Transverse colon (tissue), 4 donors: ENCODE data around the gene MBTPS2. TPM values are rescaled to one million over a fixed set of nuclear protein-coding genes. Genes with fewer than 3 reads are reported as not detected.

Experiments used
- DNase-seq: peaks from one replicate; pipeline ENCODE4 v3.0.0-alpha.2; 2019
- H3K27ac ChIP-seq, 4 donors: fragments of 200-600 bp; sonication (generic); 2 replicates each; pipeline ENCODE4 v1.5.1; 2016 to 2018; ENCODE audit warnings: inconsistent platforms in 4 of 4
- H3K27me3 ChIP-seq: fragments of 200-600 bp; sonication (generic); 2 replicates; pipeline ENCODE4 v1.5.1; 2017; ENCODE audit warnings: inconsistent platforms
- H3K36me3 ChIP-seq, 4 donors: fragments of 200-600 bp; sonication (generic); 2 replicates each; pipeline ENCODE4 v1.5.1; 2017 to 2019; ENCODE audit warnings: inconsistent platforms in 4 of 4
- H3K4me1 ChIP-seq, 4 donors: fragments of 200-600 bp; sonication (generic); 2 replicates each; pipeline ENCODE4 v1.5.1; 2017 to 2020; ENCODE audit warnings: inconsistent platforms in 4 of 4
- H3K4me3 ChIP-seq, 4 donors: fragments of 200-600 bp; sonication (generic); 1 replicate in 1 of 4; 2 replicates in 3 of 4; pipeline versions ENCODE4 v1.5.1 to v1.6.1; 2017 to 2019; ENCODE audit warnings: inconsistent platforms in 4 of 4
- H3K9me3 ChIP-seq, 2 donors: fragments of 200-600 bp; sonication (generic); 2 replicates each; pipeline ENCODE4 v1.5.1; 2017 to 2019; ENCODE audit warnings: inconsistent platforms in 2 of 2
- CTCF ChIP-seq, 5 experiments: fragments of 200-600 bp in 3 of 5; fragments of 450-650 bp in 2 of 5; sonication (generic) in 3 of 5; IDR thresholded peaks; 1 replicate in 2 of 5; 2 replicates in 3 of 5; pipeline ENCODE4 v1.5.1; 2016 to 2017; ENCODE audit warnings: antibody characterized with exemption in 5 of 5, inconsistent platforms in 3 of 5, mild to moderate bottlenecking in 2 of 5, moderate library complexity in 1 of 5
- EP300 ChIP-seq: sonication (generic); formaldehyde crosslinking; IDR thresholded peaks from one replicate; pipeline ENCODE4 v1.6.1; 2017; ENCODE audit warnings: antibody characterized with exemption, low read depth
- POLR2A ChIP-seq: fragments of 450-650 bp; IDR thresholded peaks from one replicate; pipeline ENCODE4 v1.6.1; 2016; ENCODE audit warnings: antibody characterized with exemption, mild to moderate bottlenecking, moderate library complexity
- POLR2AphosphoS5 ChIP-seq, 3 donors: sonication (generic); formaldehyde crosslinking; IDR thresholded peaks; one replicate each; pipeline ENCODE4 v1.6.1; 2016; ENCODE audit warnings: antibody characterized with exemption in 3 of 3
- WGBS, 2 donors: methylation state at CpG; one replicate each; pipeline ENCODE4 v1.1.5; 2018; ENCODE audit warnings: low coverage in 1 of 2; 5-methylcytosine and 5-hydroxymethylcytosine counted together
- in situ Hi-C, 4 donors: fragments of 200-750 bp; cut with MboI; loops; one replicate each; pipeline versions ENCODE4 v1.15.0 to v1.15.1; 2017; ENCODE audit warnings: low sequenced_read_pairs in 3 of 4, low pct_ligation_motif_present in 1 of 4, low pct_unique_long_range_greater_than_20kb in 1 of 4
- intact Hi-C: fragments of 100-400 bp; cut with DNase I; formaldehyde crosslinking; loops from one replicate; pipeline ENCODE4 v1.15.1; 2023; ENCODE audit warnings: low total_unique reads
- total RNA-seq, 4 donors: library from RNA; depleted of rRNA; stranded (reverse); fragments of >200 nt; gene quantifications; one replicate each; pipeline ENCODE4 v1.1.0, GENCODE V29; 2016

Gene MBTPS2
- total RNA-seq, 4 donors from 2014 or later: 1.8 to 7.8 (median 4.7) TPM

- no peak for DNase-seq
- no peaks in the 10 kb centered on the region for H3K27me3 ChIP-seq
- H3K4me3 ChIP-seq: no peak overlapping the region
- H3K36me3 ChIP-seq: no peaks in the 10 kb centered on the region
- peak overlapping the region in 1 of 4 donors; percentile 31 for H3K27ac ChIP-seq
- no peaks in the 10 kb centered on the region for H3K4me1 ChIP-seq
- in situ Hi-C loops (loop anchor here in 1 of 4 donors (25.0 kb wide), 1 partner anchor 89 kb away; the partner anchor contains the start of gene MBTPS2), intact Hi-C loops (no loop called here)
- TF ChIP-seq POLR2A (no peak), POLR2AphosphoS5 (IDR thresholded peaks at IDR 0.05) (no peak), CTCF (IDR thresholded peaks at IDR 0.05) (no peak), EP300 (no peak)
- H3K9me3 ChIP-seq: no peaks in the 10 kb centered on the region
- 52 to 73% methylated on average over 4 to 6 of the region's 6 CpGs for WGBS, 2 donors
Observed at GRCh38 chrX:21926527-21927278, 87.3 kb downstream of the MBTPS2 start.

GRCh38 chrX:21929209-21929608 lies 89.8 kb downstream of the MBTPS2 start:
- 88% methylated on average over 3 to 4 of the region's 4 CpGs for WGBS, 2 donors

GRCh38 chrX:21930986-21931385 lies 91.6 kb downstream of the MBTPS2 start:
- H3K27ac ChIP-seq: no peak overlapping the region
- intact Hi-C loops (no loop called here), in situ Hi-C loops (loop anchor here in 1 of 4 donors (25.0 kb wide), 1 partner anchor 94 kb away; the partner anchor contains the start of gene MBTPS2)
- no peak overlapping the region for H3K4me3 ChIP-seq
- H3K27me3 ChIP-seq: no peaks in the 10 kb centered on the region
- no peak for TF ChIP-seq POLR2AphosphoS5 (IDR thresholded peaks at IDR 0.05)
- TF ChIP-seq POLR2A: no peak
- TF ChIP-seq EP300: no peak
- no peak for TF ChIP-seq CTCF (IDR thresholded peaks at IDR 0.05)
- 86% methylated on average over 1 of the region's 1 CpG; no CpG with 5 or more reads in 1 of the 2 donors for WGBS, 2 donors
- H3K9me3 ChIP-seq: no peaks in the 10 kb centered on the region
- H3K4me1 ChIP-seq: no peaks in the 10 kb centered on the region
- no peaks in the 10 kb centered on the region for H3K36me3 ChIP-seq
- no peak for DNase-seq

More at GRCh38 chrX:21929209-21929608, 89.8 kb downstream of the MBTPS2 start:
- no peaks in the 10 kb centered on the region for H3K4me1 ChIP-seq
- H3K27me3 ChIP-seq: no peaks in the 10 kb centered on the region
- H3K36me3 ChIP-seq: no peaks in the 10 kb centered on the region
- no peaks in the 10 kb centered on the region for H3K9me3 ChIP-seq
- H3K4me3 ChIP-seq: no peak overlapping the region
- intact Hi-C loops (no loop called here), in situ Hi-C loops (loop anchor here in 1 of 4 donors (25.0 kb wide), 1 partner anchor 92 kb away; the partner anchor contains the start of gene MBTPS2)
- no peak for TF ChIP-seq CTCF (IDR thresholded peaks at IDR 0.05)
- TF ChIP-seq EP300: no peak
- TF ChIP-seq POLR2AphosphoS5 (IDR thresholded peaks at IDR 0.05): no peak
- TF ChIP-seq POLR2A: no peak
- no peak for DNase-seq
- no peak overlapping the region for H3K27ac ChIP-seq

- Histone ChIP-seq H3K9me3 (no peaks in the 10 kb centered on the region), H3K4me3 (no peak overlapping the region), H3K27ac (no peak overlapping the region), H3K27me3 (no peaks in the 10 kb centered on the region), H3K4me1 (no peaks in the 10 kb centered on the region), H3K36me3 (no peaks in the 10 kb centered on the region)
- in situ Hi-C loops (loop anchor here in 1 of 4 donors (25.0 kb wide), 1 partner anchor 95 kb away; the partner anchor contains the start of gene MBTPS2), intact Hi-C loops (no loop called here)
- no peak for DNase-seq
- TF ChIP-seq POLR2AphosphoS5 (IDR thresholded peaks at IDR 0.05): no peak
- TF ChIP-seq CTCF (IDR thresholded peaks at IDR 0.05): no peak
- TF ChIP-seq EP300: no peak
- no peak for TF ChIP-seq POLR2A
- 50 to 71% methylated on average over 3 to 11 of the region's 11 CpGs for WGBS, 2 donors
Observed at GRCh38 chrX:21932292-21933002, 93.0 kb downstream of the MBTPS2 start.
